Adrenal gland (tissue), 12 donors: ENCODE measurements around the gene SYPL2. TPM values are rescaled to one million over a fixed set of nuclear protein-coding genes. Genes with fewer than 3 reads are reported as not detected.
A peak's percentile ranks its signal among the peaks of the same experiment; 100 is the strongest.
"Not testable (repeated sequence)": the region's sequence is repeated elsewhere in the genome, so short reads cannot be mapped to it uniquely, and the experiment has no call there.

Experiments used
- DNase-seq, 7 donors: peaks; one replicate each; pipeline ENCODE4 v3.0.0-alpha.2; 2019 to 2020
- H3K27ac ChIP-seq, 5 donors: fragments of 200-600 bp; sonication (generic) in 4 of 5; 1 replicate in 3 of 5; 2 replicates in 2 of 5; pipeline versions ENCODE4 v1.5.1 to v1.8.0; 2016 to 2020; ENCODE audit warnings: mild to moderate bottlenecking in 1 of 5
- H3K27me3 ChIP-seq: fragments of 200-600 bp; 2 replicates; pipeline ENCODE4 v1.8.0; 2021
- H3K36me3 ChIP-seq, 2 donors: fragments of 200-600 bp; replicated peaks in 1 of 2; 1 replicate in 1 of 2; 2 replicates in 1 of 2; pipeline versions ENCODE4 v1.5.1 to v1.8.0; 2018 to 2022
- H3K4me1 ChIP-seq, 2 donors: fragments of 200-600 bp; replicated peaks in 1 of 2; 1 replicate in 1 of 2; 2 replicates in 1 of 2; pipeline versions ENCODE4 v1.5.1 to v1.8.0; 2018 to 2021
- H3K4me3 ChIP-seq, 4 donors: fragments of 200-600 bp; sonication (generic) in 3 of 4; one replicate each; pipeline ENCODE4 v1.5.1; 2016 to 2018
- H3K9me3 ChIP-seq, 3 donors: fragments of 200-600 bp; sonication (generic) in 1 of 3; replicated peaks in 1 of 3; 1 replicate in 2 of 3; 2 replicates in 1 of 3; pipeline versions ENCODE4 v1.5.1 to v1.8.0; 2016 to 2021
- CTCF ChIP-seq, 6 experiments: fragments of 450-650 bp in 4 of 6; fragments of 200-600 bp in 2 of 6; sonication (generic) in 1 of 6; IDR thresholded peaks; 1 replicate in 5 of 6; 2 replicates in 1 of 6; pipeline versions ENCODE4 v1.5.1 to v1.8.0; 2016 to 2021; ENCODE audit warnings: antibody characterized with exemption in 6 of 6, mild to moderate bottlenecking in 2 of 6, moderate library complexity in 1 of 6
- POLR2A ChIP-seq, 2 donors: fragments of 450-650 bp; IDR thresholded peaks; one replicate each; pipeline ENCODE4 v1.6.1; 2017; ENCODE audit warnings: antibody characterized with exemption in 2 of 2, mild to moderate bottlenecking in 2 of 2, moderate library complexity in 1 of 2
- WGBS, 4 donors: extraction: QIAGEN DNeasy Blood & Tissue Kit in 2 of 4; methylation state at CpG; one replicate each; pipeline versions ENCODE4 v1.1.5 to v1.1.7; 2013 to 2017; 5-methylcytosine and 5-hydroxymethylcytosine counted together
- intact Hi-C, 2 donors: fragments of 100-400 bp; cut with DNase I; formaldehyde crosslinking; loops; one replicate each; pipeline versions ENCODE4 v1.14.1 to v1.15.0; 2022 to 2023
- polyA plus RNA-seq, 3 donors: library from polyadenylated mRNA; stranded (reverse); fragments of 200-250 nt in 2 of 3; fragments of 350-450 nt in 1 of 3; fragmentation: Illumina TruSeq in 1 of 3; extraction: RNeasy Lipid Tissue Mini Kit (QIAGEN cat#74804) in 1 of 3; gene quantifications; one replicate each; pipeline ENCODE4 v1.2.3, GENCODE V29; 2013 to 2014
- total RNA-seq, 9 donors: library from RNA; depleted of rRNA in 4 of 9; stranded (reverse); fragments of >200 nt in 4 of 9; fragments of 120-200 nt in 1 of 9; fragmentation: NEBNext Ultra II Directional in 1 of 9; extraction: Animal tissue kit (Norgen Biotek cat#: 25700) in 1 of 9; gene quantifications; one replicate each; pipeline versions ENCODE4 v1.1.0 to v1.2.4, GENCODE V29; 2013 to 2023
- donor health status: healthy with polysubstance abuse.
- donor health status: Bipolar disorder and iron deficiency.
- donor health status: DM: yes; HTN: yes; CAD: no.
- donor health status: DM: no; HTN: no; CAD: no.
- donor health status: DM: no; HTN: no; CAD: no.
- donor health status: DM: yes; HTN: yes; CAD: no.

The SYPL2 gene
- total and polyA plus RNA-seq, 12 donors, result 5.8 to 23.6 (median 11.6) TPM

GRCh38 chr1:109470245-109470644 is 3.9 kb downstream of the SYPL2 start:
- H3K36me3 ChIP-seq, result no peaks in the 10 kb centered on the region
- TF ChIP-seq CTCF (IDR thresholded peaks at IDR 0.05), result no peak
- TF ChIP-seq POLR2A (IDR thresholded peaks at IDR 0.05), result no peak
- H3K27ac ChIP-seq, result no peak overlapping the region
- 64 to 78% (median 75%) methylated on average over 5 to 6 of the region's 6 CpGs for WGBS, 4 donors
- intact Hi-C loops, result no loop called here
- H3K27me3 ChIP-seq, result no peaks in the 10 kb centered on the region
- no peak for DNase-seq
- no peak overlapping the region for H3K4me3 ChIP-seq
- no peaks in the 10 kb centered on the region for H3K9me3 ChIP-seq
- H3K4me1 ChIP-seq, result peaks cover 3 to 6% of the 10 kb centered on the region in 2 donors

GRCh38 chr1:109472779-109473178 is 6.4 kb downstream of the SYPL2 start:
- Histone ChIP-seq H3K36me3 (no peaks in the 10 kb centered on the region), H3K9me3 (no peaks in the 10 kb centered on the region), H3K27ac (no peak overlapping the region), H3K4me1 (no peaks in the 10 kb centered on the region), H3K4me3 (no peak overlapping the region), H3K27me3 (no peaks in the 10 kb centered on the region)
- TF ChIP-seq CTCF (IDR thresholded peaks at IDR 0.05), result no peak
- TF ChIP-seq POLR2A (IDR thresholded peaks at IDR 0.05), result no peak
- WGBS, 4 donors, result 54 to 73% (median 61%) methylated on average over 3 of the region's 3 CpGs
- no peak for DNase-seq
- intact Hi-C loops, result no loop called here

- intact Hi-C loops, H3K4me3 ChIP-seq: not testable (repeated sequence)
- WGBS, 4 donors, result 77 to 84% (median 81%) methylated on average over 12 of the region's 12 CpGs
Measured at GRCh38 chr1:109473284-109474057, 7.1 kb downstream of the SYPL2 start.

GRCh38 chr1:109474697-109475096 is 8.4 kb downstream of the SYPL2 start:
- no peak for TF ChIP-seq POLR2A (IDR thresholded peaks at IDR 0.05)
- TF ChIP-seq CTCF (IDR thresholded peaks at IDR 0.05), result no peak
- no peak for DNase-seq
- H3K9me3 ChIP-seq, result no peaks in the 10 kb centered on the region
- H3K4me3 ChIP-seq, result no peak overlapping the region
- no peaks in the 10 kb centered on the region for H3K27me3 ChIP-seq
- peaks cover 0 to 5% of the 10 kb centered on the region in 2 donors for H3K36me3 ChIP-seq
- WGBS, 4 donors, result 78 to 88% (median 82%) methylated on average over 1 of the region's 1 CpG
- H3K4me1 ChIP-seq, result no peaks in the 10 kb centered on the region
- intact Hi-C loops, result no loop called here
- H3K27ac ChIP-seq, result no peak overlapping the region

More at GRCh38 chr1:109473284-109474057, 7.1 kb downstream of the SYPL2 start:
- not testable (repeated sequence) for H3K9me3 ChIP-seq, H3K36me3 ChIP-seq, H3K27me3 ChIP-seq, H3K27ac ChIP-seq, H3K4me1 ChIP-seq
- peak in 2 of 7 donors; percentile 37 to 56 for DNase-seq

GRCh38 chr1:109475261-109475660 is 8.9 kb downstream of the SYPL2 start:
- intact Hi-C loops, result no loop called here
- WGBS, 4 donors, result 86 to 88% (median 86%) methylated on average over 9 of the region's 9 CpGs

More at GRCh38 chr1:109475261-109475660, 8.9 kb downstream of the SYPL2 start:
- Histone ChIP-seq H3K9me3 (no peaks in the 10 kb centered on the region), H3K4me3 (no peak overlapping the region), H3K27me3 (no peaks in the 10 kb centered on the region), H3K4me1 (no peaks in the 10 kb centered on the region), H3K27ac (no peak overlapping the region), H3K36me3 (peaks cover 0 to 5% of the 10 kb centered on the region in 2 donors)
- no peak for DNase-seq
- TF ChIP-seq POLR2A (IDR thresholded peaks at IDR 0.05) (no peak), CTCF (IDR thresholded peaks at IDR 0.05) (no peak)
